Islet of Langerhans (tissue), 1 donor: ENCODE results near the gene MARCO.
"Not testable (repeated sequence)": the region's sequence is repeated elsewhere in the genome, so short reads cannot be mapped to it uniquely, and the experiment has no call there.

Source experiments
- FAIRE-seq: peaks from one replicate; lab custom pipeline; 2011; peaks lifted over from hg19 to GRCh38; lab: Jason Lieb, UNC

Gene MARCO

DNA sequence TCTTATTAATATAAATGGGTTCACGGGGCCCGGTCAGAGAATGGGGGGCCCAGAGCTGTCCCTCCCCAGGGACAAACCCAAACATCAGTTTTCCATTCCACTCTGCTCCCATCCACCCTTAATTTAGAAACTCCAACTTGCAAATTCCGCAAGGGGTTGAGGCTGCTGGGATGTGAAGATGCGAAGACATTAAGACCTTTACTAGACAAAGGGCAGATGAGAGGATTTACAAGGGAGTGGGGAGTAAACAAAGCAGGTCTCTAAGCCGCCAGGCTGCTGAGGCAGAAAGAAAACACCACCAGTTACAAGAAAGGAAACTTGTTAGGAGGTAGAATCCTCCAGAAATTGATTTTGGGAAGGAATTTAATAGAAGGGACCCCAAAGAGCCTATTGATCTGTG lies 33.1 kb downstream of the MARCO start:
- FAIRE-seq: no peak

DNA sequence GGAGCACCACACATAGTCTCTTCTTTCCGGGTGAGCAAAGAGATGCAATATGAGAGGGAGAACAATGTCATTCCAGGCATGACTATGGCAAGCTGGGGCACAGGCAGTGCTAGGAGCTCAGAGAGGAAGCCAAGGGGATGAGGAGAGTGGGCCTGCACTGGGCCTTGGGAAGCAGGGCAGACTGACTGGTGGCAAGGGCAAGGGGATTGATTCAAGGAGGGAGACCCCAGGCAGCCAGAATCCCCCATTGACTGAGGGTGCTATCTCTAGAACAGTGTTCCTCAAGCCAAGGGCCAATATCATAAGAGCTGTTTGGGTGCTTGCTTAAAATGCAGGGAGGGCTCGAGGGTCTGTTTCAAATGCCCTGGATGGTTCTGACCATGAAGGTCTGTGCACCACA lies 36.1 kb downstream of the MARCO start:
- no peak for FAIRE-seq

DNA sequence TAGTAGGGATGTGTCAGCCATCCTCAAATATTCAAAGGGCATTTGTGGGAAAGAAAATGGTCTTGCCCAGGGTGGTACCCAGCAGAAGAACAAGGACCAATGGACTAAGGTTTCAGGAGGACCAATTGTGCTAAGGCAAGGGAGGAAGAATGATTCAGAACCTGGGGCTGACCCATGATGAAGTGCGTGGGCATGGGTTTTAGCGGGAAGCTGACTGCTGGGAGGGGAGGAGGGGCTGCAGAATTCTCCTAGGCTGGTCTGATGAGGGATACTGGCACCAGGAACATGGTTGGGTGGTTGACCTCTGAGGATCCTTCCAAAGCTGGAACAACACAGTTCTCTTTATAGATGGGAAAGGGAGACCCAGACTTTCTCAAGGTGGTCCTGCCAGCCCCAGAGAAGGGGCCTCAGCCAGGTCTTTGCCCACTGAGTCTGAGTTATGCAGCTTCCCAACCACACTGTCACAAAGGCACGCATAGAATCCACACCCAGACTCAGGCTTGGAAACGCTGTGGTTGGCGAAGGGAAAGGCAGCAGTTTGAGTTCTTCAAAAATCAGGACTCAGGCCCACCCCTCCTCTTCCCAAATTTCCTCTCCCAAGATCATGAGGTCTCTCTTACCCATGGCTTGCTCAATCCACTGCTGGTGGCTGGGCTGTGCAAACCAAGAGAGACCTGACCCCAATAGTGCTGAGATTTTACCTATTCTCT lies 37.3 kb downstream of the MARCO start:
- no peak for FAIRE-seq

DNA sequence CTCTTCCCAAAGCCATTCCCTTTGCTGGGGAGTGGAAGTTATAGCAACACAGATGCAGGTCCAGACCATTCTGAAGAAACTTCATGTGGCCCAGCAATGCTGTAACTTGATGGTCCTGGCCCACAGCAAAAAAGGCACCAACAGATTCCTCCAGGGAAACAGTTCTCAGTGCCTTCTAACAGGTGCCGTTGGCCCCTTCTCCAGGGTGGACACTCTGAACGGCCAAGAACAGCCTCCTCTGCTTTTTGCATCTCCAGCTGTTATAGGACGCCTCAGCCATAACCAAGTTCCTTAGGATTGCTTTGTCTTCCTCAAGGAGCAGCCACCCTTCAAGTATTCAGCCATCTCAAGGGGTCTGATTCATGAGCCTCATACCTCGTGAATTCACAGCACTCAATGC lies 38.0 kb downstream of the MARCO start:
- FAIRE-seq: no peak

DNA sequence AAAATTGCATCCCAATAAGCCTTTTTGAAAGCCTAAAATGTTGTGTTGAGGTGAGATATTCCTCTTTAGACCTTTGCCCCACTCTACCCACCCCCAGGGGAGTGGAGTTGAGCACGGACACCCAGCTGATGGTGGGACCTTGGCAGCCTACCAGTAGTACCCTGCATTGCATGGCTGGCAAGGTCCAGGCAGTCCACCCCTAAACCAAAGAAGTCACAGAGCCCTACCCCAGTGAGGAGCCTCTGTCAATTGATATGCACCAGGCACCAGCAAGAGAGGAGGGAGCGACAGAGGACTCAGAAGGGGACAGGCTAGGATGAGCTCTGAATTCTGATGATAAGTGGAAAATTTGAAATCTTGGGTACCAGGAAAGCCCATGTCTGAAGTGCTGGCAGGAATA lies 38.6 kb downstream of the MARCO start:
- no peak for FAIRE-seq

DNA sequence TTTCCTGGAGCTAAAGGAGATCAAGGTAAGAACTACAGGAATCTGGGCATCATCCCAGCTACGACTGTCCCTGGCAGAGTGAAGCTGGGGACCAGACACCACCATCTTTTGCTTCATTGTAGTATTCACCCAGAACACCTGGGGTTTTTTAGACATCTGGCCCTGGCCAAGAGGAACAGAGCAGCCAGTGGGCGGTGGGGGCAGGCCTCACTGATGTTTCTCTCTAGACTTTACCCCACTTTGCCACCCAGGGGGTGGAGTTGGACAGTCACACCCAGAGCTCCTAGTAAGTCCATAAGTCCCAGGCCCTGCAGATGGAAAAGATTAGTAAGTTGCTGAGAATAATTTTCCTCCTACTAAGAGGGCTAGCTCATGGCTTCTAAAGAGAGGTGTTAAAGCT lies 39.6 kb downstream of the MARCO start:
- no peak for FAIRE-seq

DNA sequence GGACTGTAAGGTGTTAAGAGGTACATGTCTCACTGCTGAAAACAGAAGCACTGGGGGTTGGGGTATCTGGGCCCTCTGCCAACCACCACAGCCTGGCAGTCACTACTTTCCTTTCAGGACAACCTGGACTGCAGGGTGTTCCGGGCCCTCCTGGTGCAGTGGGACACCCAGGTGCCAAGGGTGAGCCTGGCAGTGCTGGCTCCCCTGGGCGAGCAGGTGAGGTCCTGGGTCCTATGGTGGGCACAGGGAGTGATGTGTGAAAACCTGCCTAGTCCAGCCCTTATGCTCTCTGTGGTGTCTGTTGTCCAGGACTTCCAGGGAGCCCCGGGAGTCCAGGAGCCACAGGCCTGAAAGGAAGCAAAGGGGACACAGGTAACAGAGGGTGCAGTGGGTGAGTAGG lies 40.0 kb downstream of the MARCO start:
- FAIRE-seq: no peak

DNA sequence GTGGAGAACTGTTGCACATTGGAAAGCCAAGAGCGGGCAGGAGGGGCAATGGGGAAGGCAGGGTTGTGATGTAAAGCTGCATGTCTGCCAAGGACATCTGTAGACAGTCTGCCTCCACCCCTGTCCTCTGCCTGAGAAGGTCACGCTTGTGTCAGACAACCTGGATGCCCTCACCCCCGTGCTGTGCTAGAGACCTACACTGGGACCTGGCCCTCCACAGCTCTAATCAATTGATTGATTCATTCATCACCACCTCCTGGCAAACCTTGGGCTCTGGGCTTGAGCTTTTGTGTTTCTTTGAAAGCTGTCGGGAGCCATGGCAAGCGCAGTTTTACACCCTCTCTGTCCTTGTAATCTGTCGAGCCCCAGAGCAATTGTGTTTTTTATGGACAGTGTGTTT lies 41.1 kb downstream of the MARCO start:
- FAIRE-seq: no peak

DNA sequence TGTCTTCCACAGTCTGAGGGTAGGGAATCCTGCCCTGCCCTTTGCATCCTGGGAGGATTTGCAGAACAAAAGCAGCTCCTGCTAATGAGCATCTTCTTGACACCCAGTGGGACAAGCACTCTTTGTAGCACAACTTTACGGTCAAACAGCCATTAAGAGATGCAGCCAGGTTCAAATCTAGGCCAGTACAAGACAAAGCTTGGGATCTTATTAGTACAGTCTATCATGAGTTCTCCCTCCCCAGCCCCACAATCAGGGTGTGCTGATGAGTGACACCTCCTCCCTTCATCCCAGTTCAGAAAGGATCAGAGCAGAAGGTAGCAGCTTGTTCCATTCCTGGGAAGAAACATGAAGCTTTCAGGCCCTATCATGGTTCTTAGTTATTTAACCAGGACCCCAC lies 41.9 kb downstream of the MARCO start:
- FAIRE-seq: no peak

DNA sequence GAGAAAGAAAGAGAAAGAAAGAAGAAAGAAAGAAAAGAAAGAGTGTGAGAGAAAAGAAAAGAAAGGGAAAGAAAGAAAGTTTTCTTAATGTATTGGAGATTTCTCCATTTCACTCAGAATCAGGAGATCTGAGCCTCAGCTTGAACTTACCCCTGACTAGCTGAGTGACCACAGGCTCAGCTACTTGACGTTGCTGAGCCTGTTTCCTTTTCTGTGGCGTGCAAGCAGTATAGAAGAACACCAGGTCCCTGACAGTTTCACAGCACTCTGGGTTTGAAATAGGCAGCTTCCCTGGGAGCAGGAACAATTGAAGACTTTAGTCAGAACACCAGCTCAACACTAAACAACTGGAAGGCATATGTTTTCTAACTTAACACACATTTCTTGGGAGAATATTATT lies 44.7 kb downstream of the MARCO start:
- FAIRE-seq: no peak

DNA sequence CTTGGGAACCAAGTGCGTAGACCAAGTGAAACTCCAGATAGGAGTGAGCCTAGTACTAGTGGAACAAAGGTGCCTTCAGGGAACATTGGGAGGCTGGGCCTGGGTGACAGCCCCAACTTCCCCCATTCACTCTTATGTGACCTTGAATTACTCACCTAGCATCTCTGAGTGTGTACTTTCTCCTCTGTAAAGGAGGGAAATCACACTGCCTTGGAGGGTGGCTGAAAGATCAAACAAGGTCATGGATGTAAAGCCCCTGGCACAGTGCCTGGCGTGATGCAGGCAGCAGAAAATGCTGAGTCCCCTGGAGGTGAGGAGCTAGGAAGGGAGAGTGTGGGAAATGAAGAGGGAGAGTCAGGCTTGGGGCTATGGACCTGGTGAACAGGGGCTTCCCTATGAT lies 45.9 kb downstream of the MARCO start:
- no peak for FAIRE-seq

DNA sequence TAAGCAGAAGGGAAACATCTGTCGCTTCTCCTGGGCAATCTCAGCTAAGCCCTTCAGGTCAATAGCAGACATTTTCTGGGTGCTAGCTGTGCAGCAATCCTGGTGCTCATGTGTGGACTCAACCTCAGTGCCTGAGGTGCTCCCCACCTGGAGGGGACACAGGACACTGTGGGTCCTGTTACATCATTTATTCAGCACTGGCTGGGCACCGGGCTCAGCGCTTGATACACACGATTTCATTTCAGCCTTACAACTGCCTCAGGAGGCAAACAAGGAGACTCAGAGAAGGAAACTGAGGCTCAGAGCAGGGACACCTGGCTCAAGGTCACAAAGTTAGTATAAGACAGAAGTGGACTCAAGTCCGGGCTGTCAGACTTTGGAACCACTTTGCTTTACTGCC lies 46.7 kb downstream of the MARCO start:
- no peak for FAIRE-seq

DNA sequence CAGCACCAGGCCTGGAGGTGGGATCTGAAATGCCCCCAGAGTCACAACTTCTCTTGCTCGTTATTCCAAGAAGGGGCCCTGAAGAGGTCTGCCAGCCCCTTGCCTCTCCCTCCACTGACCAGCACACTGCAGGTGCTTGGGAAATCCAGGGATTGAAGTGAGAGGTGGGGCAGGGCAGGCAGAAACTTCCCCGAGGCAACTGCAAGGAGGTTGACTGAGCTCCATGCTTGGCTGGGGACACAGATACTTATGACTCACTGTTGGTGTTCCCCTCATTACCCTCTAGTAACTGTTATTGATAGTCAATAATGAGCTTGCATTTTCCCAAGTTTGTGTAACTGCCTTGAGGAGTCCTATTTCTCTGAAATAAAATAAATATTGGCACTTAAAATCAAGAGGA lies 47.5 kb downstream of the MARCO start:
- no peak for FAIRE-seq

DNA sequence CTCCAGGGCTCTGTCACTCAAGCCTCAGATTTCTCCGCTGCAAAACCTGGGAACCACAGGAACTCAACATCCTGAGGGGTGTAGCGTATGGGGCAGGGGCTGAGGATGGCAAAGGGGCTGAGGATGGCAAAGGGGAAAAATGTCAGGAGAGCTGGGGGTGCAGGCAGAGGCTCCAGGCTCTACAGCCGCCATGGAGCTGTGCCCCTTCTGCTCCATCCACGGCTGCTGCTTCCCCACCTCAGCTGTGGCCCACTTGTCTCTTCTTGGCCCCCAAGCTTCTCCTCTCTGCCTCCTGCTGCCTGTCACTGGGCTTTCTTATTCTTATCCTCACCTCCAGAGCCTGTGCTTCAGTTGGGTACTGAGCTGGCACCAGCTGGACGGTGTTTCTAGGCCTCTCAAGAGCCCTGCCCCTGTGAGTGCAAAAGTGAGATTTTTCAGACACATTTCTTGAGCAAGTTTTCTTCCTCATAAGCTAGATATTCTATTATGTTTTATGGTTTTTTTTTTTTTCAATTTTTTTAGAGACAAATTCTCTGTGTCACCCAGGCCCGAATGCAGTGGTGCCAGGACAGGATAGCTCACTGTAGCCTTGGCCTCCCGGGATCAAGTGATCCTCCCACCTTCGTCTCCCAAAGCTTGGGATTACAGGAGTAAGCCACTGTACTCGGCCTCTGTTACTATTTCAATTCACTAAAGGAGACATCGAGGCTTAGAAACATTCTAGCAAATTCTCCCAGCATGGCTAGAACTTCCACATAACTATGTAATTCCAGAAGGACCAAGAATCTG lies 49.0 kb downstream of the MARCO start:
- no peak for FAIRE-seq

DNA sequence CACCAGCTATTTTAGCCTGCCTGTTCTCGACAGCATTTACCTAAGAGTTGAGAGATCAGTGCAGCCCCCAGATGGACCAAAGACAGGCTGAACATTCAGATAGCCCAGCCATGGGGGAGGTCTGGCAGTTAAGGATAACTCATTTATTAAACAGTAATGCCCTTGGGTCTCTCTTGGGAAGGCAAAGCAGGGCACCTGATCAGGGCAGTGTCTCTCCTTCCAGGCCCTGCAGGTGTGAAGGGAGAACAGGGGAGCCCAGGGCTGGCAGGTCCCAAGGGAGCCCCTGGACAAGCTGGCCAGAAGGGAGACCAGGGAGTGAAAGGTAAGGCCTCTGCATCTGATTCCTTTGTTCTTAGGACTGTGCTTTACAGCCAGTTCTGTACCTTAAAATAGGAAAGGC lies 49.6 kb downstream of the MARCO start:
- no peak for FAIRE-seq

DNA sequence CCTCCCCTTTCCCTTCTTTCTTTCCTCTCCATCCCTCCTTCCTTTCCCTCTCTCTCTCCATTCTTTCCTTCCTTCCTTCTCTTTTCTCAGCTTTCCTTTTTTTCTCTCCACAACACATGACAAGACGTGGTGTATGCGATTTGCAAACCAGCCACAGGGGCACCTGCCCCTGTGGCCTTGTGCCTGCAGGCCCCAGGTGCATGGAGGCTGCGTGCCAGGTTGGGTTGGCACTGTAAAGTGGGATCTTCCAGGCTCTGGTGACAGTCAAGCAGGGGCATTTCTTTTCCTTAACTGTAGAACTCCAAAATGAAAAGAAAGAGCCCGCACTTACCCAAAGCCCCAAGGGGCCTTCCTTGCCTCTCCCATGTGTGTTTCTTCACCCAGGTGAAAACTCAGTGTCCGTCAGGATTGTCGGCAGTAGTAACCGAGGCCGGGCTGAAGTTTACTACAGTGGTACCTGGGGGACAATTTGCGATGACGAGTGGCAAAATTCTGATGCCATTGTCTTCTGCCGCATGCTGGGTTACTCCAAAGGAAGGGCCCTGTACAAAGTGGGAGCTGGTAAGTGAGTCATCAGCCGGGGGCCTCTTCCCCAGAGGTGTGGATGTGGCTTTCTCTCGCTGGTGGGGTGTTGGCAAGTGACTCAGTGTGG lies 50.9 kb downstream of the MARCO start:
- FAIRE-seq: no peak

DNA sequence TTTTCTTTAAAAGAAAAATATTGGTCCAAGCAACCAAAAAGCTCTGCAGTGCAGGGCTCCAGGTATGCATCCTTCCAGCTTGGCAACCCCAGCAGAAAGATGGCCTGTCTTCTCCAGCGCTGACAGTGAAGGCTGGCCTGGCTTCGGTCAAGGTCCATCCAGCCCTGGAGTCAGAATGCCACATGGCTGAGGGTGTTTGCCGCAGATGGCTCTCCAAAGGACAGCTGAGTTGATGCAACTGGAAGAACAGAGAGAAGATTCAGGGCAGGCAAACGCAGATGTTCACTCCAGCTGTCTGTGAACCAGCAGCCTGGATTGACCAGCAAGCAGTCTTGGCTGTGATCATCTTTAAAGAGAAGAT lies 51.4 kb downstream of the MARCO start:
- FAIRE-seq: no peak

DNA sequence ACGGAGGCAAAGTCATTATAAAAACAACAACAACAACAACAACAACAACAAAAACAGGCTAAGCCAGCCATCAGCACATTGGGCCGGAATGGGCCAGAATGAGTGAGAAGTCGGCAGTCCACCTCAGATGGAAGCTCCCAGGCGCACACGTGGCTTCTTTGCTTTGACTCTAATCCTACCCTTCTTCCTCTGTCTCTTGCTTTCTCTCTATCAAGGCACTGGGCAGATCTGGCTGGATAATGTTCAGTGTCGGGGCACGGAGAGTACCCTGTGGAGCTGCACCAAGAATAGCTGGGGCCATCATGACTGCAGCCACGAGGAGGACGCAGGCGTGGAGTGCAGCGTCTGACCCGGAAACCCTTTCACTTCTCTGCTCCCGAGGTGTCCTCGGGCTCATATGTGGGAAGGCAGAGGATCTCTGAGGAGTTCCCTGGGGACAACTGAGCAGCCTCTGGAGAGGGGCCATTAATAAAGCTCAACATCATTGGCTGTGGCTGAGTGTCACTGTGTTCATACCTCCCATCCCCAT lies 52.2 kb downstream of the MARCO start:
- no peak for FAIRE-seq

DNA sequence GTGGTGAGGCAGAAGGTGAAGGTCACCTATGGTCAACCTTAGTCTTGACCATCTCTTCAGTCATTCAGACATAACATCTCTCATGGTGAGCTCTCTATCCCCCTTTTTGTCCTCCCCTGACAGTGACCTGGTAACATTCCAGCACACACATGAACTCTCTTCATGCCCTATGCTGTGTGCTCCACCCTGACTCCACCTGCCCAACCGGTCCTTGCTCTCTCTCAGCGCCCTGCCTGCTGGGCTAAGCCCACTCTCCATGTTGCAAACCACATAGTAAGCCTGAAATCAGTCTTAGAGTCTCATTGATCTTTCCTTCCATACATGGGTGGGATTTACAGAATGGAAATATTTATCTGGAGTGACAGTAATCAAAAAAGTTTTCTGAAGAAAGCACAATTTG lies 52.8 kb downstream of the MARCO start:
- no peak for FAIRE-seq

DNA sequence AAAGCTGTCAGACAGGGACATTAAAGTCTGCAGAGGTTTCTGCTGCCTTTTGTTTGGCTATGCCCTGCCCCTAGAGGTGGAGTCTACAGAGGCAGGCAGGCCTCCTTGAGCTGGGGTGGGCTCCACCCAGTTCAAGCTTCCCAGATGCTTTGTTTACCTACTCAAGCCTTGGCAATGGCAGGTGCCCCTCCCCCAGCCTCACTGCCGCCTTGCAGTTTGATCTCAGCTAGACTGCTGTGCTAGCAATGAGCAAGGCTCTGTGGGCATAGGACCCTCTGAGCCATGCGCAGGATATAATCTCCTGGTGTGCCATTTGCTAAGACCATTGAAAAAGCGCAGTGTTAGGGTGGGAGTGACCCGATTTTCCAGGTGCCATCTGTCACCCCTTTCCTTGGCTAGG lies 61.9 kb downstream of the MARCO start:
- FAIRE-seq: not testable (repeated sequence)

DNA sequence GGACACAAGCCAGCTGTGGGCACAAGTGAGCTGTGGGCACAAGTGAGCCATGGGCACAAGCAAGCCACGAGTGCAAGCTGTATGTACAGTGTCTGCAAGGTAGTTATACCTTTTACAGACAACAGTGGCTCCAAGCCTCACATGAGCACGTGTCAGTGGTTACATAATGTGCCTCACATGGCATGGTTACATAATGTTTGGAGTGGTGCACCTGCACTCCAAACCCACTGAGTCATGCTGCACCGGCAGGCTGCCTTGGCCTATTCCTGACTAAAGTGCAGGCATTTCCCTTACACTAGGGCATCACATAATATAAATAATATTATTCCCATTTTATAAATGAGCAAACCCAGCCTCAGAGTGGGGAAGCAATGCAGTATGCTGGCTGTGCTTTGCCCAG lies 62.6 kb downstream of the MARCO start:
- FAIRE-seq: no peak

DNA sequence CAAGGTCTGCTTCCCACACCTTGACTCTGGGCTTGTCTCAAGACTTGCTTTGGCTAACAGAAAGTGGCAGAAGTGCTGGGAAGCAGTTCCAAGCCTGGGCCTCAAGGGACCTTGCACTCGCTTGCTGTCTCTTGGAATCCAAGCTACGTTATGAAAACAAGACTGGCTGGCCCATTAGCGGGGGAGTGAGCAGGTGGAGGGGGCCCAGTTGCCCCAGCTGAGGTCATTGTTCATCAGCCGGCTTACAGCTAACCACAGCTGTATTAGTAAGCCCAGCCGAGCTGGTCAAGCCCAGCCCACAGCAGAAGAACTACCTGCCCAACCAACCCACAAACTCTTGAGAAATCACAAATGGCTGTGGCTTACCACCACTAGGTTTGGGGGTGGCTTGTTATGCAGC lies 63.1 kb downstream of the MARCO start:
- FAIRE-seq: no peak

DNA sequence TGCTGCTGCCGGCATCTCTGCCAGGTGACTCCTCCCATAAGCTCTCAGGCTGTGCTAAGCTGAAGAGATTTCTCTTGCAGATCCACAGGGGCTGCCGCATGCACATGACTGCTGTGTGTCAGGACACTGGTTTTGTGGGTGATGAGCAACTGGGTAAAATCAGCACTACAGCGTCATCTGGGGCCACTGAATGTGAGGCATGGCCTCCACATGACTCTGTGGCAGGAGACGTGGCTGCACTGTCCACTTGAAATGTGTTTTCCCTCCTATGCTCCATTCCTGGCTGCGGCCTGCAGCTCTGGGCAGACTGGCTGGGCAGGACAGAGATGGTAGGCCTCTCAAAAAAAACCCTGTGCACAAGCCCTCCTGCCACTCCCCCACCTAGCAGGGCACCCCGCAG lies 63.6 kb downstream of the MARCO start:
- no peak for FAIRE-seq

DNA sequence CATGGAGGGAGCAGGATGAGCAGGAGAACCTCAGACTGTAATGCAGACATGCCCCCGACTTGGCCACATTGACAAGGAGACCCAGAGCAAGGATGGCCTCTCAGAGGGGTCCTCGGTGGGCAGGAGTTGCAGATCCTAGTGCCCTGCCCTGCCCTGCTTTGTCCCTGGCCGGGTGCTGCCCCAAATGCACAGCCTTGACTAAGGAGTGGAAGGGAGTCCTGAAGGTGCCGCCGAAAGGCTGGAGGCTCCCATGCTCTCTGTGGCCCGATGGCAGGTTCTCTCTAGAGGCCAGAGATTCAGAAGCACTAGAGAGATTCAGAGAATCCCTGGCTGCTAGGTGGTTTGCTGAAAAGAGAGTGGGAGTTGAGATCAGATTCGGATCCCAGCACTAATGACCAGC lies 64.4 kb downstream of the MARCO start:
- no peak for FAIRE-seq
